NCI-H2081 (cell line): Measurements from ENCODE around the gene SNRNP48.

ENCODE experiments used
- DNase-seq, 2 experiments: peaks; one replicate each; lab custom pipeline; 2025; lab: John Stamatoyannopoulos, UW

The SNRNP48 gene

DNA sequence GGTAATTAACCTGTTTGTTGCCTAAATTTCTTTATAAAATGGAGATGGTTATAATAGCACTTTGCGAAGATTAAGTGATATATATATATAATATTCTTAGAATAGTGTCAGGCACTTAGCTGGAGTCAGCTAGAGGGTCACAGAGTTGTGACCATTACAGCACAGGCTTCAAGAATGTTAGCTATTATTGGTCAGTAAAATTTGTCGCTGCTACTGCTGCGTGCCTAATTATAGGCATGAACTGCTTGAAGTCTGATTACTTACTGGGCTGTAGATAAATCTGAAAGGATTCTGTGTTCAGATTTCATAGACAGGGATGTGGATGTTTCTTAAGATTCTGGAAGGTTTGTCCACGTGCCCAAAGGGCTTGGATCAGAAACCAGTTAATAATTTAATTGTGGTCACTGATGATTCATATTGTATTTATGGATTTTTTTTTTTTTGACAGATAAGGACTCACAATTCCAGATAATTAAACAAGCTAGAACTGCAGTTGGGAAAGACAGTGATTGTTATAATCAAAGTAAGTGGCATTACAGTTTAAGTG is 4.7 kb downstream of the SNRNP48 start:
- no peak for DNase-seq

DNA sequence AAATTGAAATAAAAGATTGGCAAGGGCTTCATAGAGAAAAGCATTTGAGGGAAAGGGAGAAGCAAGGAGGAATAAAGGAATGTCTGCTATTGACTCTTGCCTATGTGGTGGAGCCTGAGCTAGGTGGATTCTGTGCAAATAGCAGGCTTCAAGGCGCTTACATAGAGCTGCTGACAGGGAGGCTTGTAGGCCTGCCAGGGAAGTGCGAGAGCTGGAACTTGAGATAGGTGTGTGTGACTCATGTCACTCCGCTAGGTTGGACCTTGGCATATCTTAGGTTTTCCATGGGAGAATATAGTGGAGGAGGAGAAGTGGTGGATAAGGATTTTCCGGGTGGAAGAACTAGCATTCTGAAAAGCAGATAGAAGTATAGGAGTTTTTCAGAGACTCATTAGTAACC is 14.0 kb downstream of the SNRNP48 start:
- DNase-seq, result no peak

- no peak for DNase-seq
Observed at GRCh38 chr6:7604506-7604905, 14.5 kb downstream of the SNRNP48 start.

- peak; percentile 60 to 63 for DNase-seq
Observed at GRCh38 chr6:7615611-7616383, 25.8 kb downstream of the SNRNP48 start.

DNA sequence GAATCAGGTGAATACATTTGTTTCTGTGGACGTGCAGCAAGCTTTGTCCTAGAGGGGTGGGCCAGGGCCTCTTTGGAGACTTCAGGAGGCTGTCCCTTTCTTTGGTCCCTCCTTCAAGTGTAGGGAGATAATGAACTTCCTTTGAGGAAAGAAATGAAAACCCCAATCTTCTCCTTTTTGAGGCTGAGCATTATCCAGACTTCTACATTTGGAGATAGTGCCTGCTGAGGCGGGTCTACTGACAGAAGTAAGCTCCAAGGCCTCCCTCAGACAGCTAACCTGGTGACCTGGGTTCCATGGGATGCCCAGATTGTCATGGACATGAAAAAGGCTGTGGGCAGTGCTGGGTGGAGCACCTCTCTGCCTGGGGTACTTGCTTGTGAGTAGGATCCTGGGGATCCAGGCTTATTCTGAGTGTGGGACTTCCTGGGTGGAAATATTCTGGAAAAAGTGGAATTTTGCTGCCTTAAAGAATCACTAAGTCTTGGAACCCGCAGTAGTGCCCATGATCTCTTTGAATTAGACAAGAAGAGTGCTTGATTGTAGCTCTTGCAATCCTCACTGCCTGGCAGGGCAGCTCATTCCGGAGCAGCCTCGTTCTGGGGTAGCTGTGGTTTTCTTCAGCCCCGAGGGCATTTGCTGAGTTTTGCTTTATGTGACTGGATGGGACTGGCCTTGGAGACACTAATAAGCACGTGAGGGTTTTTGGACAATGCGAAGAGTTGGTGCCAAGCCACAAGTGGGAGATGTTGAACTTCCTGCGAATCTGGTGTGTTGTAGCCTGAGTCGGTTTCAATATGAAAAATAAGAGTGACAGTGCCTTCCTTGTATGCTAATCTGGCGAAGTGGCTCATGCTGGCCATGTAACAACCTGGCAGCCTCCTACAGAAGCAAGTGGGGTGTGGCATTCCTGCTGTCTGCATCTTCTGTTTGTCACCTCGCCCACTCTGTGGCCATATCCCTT is 28.1 kb downstream of the SNRNP48 start:
- no peak for DNase-seq

DNA sequence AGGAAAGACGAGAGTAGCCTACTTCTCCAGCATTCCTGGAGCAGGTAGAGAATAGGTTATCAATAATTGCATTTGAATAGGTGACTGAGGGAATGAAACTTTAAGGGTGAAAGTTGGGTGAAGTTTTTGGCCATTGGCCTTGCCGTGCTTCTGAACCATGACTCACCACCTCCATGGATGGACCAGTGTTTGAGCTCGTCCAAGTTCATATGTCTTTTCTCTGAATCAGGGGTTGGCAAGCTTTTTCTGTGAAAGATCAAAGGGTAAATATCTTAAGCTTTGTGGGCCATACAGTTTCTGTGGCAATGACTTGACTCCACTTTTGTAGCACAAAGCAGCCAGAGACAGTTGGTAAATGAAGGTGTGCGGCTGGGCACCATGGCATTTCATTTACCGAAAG is 31.8 kb downstream of the SNRNP48 start:
- DNase-seq, result no peak

DNA sequence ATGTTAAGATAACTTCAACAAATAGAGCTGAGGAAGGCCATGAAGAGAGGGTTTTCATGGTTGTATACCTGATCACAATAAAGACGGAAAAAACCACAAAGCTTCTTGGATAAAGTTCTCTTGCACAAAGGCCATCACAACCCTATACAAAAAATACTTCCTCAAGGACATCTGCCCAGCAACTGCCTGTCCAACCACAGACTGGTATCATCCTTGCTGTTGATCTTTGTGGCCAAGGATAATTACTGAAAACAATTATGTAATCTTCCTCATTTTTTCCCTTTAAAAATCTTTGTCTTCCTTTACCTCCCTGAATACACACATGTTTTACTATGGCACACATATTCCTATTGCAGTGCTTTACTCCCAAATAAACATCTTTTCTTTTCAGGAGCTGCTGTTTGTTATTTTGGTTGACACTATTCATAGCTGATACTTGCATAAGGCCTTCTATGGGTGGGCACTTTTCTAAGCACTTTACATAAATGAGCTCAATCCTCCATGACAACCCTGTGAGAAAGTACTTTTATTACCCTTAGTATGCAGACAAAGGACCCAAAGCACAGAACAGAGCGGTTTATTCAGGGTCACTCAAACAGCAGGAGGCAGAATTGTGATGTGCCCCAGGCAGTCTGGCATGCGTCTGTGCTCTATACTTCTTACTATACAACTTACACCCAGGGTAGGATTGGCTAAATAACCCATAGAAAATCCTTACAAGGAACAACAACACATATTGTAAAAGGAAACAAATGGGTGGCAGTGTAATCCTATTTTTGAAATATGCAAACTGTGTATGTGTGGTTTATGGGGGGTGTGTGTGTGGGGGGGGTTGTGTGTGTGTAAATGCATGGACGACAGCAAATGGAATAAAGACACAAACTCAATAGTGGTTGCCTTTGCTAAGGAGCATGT is 35.1 kb downstream of the SNRNP48 start:
- DNase-seq, result peak; percentile 11 to 65

DNA sequence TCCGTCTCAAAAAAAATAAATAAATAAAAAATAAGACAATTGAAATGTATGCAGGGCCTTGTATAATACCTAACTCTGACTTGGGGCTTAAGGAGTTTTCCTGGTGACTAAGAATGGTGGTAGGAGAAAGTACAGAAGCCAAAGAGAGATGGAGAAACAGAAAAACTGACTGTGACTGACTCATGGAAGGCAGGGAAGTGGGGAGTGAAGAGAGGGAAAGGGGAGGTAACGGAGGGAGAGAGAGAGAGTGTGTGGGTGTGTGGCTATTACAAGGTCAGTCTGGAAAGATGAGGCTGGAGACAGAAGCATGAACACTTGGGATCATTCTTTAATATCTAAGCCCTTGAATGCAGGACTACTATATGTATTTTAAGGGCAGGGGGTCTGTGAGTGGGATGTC is 38.5 kb downstream of the SNRNP48 start:
- no peak for DNase-seq

DNA sequence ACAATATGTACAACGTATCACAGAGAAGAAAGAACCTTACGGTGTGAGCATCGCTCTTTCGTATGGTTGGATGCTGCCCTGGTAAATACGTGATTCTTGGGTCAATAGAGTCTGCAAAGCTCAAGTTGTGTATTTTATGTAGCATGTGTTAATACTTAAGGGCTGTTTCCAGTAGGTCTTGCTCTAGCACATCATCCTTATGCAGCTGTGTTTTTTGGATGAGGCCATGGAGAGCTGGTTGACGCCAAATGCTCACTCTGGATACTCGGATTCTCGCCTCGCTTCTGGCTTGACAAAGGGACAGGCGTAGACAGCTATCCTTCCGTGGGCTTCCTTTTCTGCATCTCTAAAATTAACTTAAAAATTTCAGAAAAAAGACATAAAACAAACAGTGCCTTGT is 38.9 kb downstream of the SNRNP48 start:
- DNase-seq, result no peak

- no peak for DNase-seq
Observed at GRCh38 chr6:7629321-7629720, 39.3 kb downstream of the SNRNP48 start.

DNA sequence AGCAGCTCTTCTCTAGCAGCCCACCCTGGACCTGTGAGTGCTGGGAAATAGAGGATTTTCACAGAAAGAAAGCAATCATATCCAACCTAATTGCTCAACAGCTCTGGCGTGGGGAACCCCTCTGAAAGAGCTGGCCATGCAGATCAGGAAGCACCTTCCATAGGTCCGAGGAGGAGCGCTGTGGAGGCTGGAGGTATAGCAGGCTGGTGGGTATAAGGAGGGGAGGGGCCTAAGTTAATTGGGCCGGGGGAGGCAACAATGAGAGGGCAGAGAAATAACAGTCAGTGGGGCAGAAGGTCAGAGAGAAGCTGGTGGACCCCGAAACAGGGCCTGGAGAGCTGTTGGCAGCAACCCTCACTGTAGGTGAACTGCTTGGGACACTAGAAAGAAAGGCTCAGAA is 40.8 kb downstream of the SNRNP48 start:
- no peak for DNase-seq

DNA sequence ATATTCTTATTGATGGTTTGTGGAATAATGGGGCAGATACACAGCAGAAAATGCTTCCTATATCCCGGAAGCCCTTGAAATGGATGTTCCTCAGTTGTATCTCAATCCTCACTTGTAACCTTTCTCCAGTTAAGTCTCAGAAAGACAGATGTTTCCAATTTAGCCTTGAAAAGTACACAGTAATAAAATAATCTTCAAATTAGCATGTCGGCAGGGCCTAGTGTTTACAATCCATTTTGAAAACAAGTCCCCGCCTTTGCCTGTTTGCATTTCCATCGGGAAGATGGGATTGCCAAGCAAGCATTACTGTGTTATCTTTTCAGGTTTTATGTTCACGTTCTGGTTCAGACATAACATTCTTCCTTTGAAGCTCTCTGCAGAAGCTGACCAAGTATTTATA is 41.5 kb downstream of the SNRNP48 start:
- DNase-seq, result peak; percentile 15 to 18

DNA sequence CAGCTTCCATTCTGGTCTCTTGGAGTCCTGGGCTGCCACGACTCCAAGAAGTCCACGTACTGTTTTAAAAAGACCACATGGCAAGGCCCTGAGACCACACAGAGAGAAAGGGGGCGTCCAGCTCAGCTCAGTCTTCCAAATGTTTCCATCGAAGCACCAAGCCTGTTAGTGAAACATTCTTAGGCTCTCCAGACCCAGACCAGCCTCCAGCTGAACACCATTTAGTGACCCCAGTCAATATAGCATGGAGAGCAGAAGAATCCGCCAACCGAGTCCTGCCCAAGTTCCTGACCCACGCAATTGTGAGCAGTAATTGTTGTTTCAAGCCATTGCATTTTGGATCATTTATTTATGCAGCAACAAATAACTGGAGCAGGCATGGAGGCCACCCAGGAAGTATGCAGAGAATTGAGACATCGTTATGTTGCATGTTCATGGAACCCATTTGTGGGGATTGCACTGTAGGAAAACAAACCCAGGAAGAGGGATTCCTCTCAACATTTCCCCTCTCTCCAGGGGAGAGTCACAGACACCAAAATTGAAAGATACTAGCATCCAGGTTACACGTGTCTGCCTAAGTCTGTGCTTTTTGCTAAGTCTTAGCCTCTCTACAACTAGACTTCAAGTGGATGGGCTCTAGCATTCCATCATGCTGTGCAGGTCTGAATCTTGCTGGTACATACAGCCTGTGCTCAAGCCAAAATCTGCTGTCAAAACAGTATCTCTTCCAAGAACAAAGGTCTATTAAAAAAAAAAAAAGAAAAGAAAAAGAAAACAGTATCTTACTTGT is 42.7 kb downstream of the SNRNP48 start:
- no peak for DNase-seq

GRCh38 chr6:7633361-7633760 is 43.4 kb downstream of the SNRNP48 start:
- peak; percentile 9 to 43 for DNase-seq

DNA sequence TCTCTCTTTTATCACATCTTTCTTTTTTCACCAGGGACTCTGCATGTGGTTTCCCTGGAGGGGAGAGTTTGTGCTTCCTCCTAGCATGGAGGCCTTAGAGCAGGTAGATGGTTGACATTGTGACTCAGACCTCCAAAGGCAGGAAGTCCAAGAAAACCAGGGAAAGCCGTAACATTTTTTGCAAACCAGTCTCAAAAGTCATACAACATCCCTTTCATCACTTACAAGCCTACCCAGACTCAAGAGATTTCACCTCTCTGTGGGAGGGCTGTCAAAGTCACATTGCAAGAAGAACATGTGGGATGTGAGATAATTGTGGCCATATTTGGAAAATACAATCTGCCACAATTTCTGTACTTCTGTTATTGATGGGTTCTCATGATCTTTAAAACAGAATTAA is 46.2 kb downstream of the SNRNP48 start:
- DNase-seq, result no peak

DNA sequence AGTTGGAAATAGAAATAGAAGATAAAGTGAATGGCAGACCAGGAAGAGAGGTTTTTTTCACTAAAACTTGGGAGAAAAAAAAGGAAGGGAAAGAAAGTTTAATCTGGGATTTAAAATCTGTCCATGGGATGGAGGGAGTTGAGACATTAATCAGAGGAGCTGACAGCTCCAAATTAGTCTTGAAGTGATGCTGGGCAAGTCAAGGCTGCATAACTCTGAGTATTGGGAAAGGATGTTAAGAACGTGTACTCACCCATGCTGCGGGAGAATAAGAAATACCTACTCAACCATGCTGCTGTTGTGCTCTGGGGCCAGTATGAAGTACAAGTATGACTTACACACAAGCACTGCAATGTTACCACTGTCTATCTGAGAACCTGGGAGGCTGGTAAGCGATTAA is 47.5 kb downstream of the SNRNP48 start:
- no peak for DNase-seq

DNA sequence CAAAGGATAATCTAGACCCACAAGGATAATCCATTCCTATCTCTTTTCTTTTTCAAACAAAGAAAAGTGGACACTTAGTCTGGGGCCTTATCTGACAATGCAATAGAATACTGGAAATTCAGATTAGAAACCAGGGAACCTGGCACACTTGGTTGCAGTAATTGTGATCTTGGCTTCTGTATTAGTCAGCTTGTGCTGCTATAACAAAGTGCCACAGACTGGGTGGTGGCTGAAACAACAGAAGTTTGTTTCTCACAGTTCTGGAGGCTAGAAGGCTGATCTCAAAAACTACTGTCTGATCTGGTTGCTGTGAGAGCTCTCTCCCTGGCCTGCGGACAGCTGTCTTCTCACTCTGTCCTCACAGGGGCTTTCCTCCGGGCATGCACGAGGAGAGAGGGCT is 49.4 kb downstream of the SNRNP48 start:
- no peak for DNase-seq

- no peak for DNase-seq
Observed at GRCh38 chr6:7640016-7640415, 50.0 kb downstream of the SNRNP48 start.

GRCh38 chr6:7640607-7641577 is 50.9 kb downstream of the SNRNP48 start:
- DNase-seq, result no peak

DNA sequence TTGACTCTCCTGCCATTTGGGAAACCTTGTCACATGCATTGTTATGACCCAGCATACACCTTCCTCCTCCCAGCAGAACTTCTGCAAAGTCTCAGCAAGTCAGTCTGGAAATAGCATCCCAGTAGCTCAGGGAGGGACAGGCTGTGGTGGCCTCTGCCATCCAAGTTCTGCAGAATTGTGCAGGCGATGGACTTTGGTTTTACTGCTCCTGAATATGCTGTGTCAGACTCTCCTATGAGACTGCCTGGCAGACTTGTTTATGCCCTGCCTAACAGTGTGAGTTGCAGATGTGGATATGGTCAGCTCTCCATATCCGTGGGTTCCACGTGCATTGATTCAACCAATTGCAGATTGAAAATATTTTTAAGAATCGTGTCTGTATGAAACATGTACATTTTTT is 52.8 kb downstream of the SNRNP48 start:
- DNase-seq, result no peak
